NCI-H2196 treated with DMSO at 0.1 percent for 48 hours (cell line): ENCODE measurements around the gene AGBL4.

Experiments
- DNase-seq: peaks from one replicate; lab custom pipeline; 2025; ENCODE audit not compliant: unreplicated experiment; lab: John Stamatoyannopoulos, UW

Gene AGBL4

DNA sequence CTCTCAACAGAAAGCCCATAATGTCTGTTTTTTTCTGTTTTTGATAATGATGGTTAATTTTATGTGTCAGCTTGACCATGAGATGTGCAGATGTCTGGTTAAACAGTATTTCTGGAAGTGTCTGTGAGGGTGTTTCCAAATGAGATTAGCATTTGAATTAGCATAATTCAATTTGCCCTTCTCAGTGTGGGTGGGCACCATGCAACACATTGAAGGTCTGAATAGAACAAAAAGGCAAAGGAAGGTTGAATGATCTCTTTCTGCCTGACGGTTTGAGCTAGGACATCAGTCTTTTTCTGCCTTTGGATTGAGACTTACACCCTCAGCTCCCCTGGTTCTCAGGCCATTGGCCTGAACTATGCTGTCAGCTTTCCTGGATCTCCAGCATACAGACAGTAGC is 1516.9 kb downstream of the AGBL4 start:
- DNase-seq, result no peak

DNA sequence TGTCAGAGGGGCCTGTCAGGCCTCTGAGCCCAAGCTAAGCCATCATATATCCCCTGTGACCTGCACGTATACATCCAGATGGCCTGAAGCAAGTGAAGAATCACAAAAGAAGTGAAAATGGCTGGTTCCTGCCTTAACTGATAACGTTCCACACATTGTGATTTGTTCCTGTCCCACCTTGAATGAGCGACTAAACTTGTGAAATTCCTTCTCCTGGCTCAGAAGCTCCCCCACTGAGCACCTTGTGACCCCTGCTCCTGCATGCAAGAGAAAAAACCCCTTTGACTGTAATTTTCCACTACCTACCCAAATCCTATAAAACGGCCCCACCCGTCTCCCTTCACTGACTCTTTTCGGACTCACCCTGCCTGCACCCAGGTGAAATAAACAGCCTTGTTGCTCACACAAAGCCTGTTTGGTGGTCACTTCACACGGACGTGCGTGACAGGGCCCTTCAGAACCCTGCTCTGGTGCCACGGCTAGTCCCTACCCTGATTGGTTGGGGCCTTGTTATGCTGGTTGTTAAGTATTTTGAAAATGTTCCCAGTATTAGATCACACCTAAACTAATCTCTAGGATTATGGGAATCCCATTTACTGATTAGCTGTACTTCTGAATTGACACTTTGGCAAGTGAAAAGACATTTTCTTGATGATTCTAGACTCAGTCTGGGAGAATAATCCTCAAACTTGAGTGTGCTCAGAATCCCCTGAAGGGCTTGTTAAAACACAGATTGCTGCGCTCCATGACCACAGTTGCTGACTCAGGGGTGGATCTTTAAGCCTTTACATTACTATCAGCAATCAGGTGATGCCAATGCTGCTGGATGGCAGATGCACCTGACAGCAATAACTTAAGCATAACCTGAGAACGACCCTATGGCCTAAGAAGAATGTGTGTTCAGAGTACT is 1523.0 kb downstream of the AGBL4 start:
- no peak for DNase-seq

DNA sequence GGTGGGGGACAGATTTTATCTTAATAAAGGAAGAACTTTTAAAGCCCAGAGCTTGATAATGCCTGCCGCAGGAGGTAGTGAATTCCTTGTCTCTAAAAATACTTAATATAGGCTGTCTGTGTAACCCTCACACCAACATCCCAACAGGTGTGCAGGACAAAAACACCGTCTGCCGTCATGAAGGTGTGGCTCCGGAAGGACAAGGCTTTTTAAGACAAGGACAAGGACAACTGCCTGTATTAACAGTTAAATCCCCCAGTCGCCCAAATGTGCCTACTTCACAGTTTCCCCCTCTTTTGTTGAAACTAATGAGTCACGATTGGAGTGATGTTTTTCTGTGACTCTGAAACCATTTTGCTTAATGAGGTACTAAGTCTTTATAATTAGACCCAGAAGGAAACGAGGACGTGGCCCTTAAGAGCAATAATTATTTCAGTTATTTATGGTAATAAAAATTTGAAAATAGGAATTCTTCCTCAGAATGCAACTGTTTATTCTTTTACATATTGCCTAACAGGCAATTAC is 1524.5 kb downstream of the AGBL4 start:
- DNase-seq, result no peak

DNA sequence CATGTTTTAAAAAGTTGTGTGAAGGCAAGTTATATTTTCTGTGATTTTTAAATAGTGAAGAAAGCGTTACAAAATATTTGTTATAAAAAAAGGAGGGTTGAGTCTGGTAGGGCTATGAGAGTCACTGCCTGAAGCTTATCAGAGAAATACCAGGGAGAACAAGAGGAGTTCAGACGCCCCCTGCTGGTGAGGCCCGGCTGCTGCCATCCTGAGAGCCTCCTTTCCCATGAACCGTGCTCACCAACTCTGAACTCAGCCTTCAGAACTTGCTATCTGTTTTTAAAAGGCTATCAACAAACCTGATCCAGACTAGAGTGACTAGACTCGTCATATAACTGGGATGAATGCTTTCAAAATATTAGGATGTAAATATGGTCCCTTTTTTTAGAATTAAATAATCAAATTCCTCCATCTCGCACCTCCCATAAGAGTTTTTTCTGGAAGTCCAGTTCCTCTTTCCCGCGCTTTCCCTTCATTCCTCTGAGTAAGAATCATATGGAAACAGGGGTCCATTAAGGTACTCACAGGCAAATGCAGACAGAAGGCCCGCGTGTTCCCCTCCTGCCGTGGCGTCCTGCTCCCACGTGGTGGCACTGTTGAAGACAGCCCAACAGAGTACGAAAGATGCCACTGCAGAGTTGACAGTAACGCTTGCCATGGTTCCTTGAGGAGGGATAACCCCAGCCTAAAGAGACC is 1525.5 kb downstream of the AGBL4 start:
- DNase-seq, result peak; percentile 36

GRCh38 chr1:48495911-48496310 is 1527.8 kb downstream of the AGBL4 start:
- no peak for DNase-seq

DNA sequence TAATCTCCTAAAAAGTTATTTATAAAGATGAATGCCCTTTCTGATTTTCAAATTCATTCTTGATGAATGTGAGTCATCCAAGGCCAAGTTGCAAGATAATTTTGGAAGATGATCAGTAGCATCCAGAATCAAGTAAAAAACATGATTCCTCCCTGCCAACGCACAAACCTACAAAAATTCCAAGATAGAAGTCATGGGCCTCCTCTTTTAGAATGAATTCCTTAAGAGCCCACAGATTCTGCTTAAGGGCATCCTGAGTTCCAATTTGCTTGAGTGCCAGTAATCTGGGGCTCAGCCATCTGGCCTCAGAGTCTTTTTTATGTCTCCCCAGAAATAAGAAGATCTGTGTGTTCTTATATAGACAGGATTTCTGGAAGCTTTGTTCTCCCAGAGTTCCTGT is 1528.6 kb downstream of the AGBL4 start:
- no peak for DNase-seq

GRCh38 chr1:48493970-48494769 is 1529.6 kb downstream of the AGBL4 start:
- no peak for DNase-seq

DNA sequence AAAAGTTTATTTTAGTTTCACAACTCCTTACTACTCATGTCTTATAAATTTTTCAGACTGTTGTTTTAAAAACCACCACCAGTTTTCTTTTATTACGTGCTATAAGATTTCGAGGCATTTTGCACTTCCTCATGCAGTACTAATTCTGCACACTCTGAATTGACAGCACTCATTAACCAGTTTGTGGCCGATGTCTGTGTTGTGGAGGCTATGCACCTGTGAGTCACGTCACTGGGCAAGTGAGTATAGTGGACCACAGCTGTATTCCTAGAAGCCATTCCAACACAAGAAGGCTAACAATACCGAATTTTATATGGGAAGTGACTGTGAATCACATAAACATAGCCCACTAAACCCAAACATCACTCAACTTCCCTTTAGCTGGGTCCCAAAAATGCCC is 1530.7 kb downstream of the AGBL4 start:
- no peak for DNase-seq

GRCh38 chr1:48492392-48492791 is 1531.4 kb downstream of the AGBL4 start:
- peak; percentile 68 for DNase-seq

GRCh38 chr1:48488721-48489120 is 1535.0 kb downstream of the AGBL4 start:
- DNase-seq, result no peak
